Measurements from ENCODE around the gene FCN1.

Gene FCN1

GRCh38 chr9:134912126-134912840 lies 5.4 kb downstream of the FCN1 start:
- no peak for ATAC-seq
- TF ChIP-seq ZNF565 (CRISPR knock-in tag; conservative IDR thresholded peaks at IDR 0.05; ENCODE audit: low read depth) (no peak), POU6F1 (CRISPR knock-in tag; IDR thresholded peaks at IDR 0.05; ENCODE audit: borderline replicate concordance, low read depth) (no peak), ESRRG (CRISPR knock-in tag; IDR thresholded peaks at IDR 0.05) (no peak), OSR1 (CRISPR knock-in tag; IDR thresholded peaks at IDR 0.05) (no peak), PPARA (CRISPR knock-in tag; IDR thresholded peaks at IDR 0.05; ENCODE audit: borderline replicate concordance) (no peak), BACH2 (CRISPR knock-in tag; IDR thresholded peaks at IDR 0.05; ENCODE audit: borderline replicate concordance) (no peak), TOX (CRISPR knock-in tag; IDR thresholded peaks at IDR 0.05; ENCODE audit: borderline replicate concordance) (no peak), SNAI2 (CRISPR knock-in tag; IDR thresholded peaks at IDR 0.05) (no peak), ZNF70 (CRISPR knock-in tag; IDR thresholded peaks at IDR 0.05) (no peak), ISL1 (CRISPR knock-in tag; IDR thresholded peaks at IDR 0.05) (no peak)

DNA sequence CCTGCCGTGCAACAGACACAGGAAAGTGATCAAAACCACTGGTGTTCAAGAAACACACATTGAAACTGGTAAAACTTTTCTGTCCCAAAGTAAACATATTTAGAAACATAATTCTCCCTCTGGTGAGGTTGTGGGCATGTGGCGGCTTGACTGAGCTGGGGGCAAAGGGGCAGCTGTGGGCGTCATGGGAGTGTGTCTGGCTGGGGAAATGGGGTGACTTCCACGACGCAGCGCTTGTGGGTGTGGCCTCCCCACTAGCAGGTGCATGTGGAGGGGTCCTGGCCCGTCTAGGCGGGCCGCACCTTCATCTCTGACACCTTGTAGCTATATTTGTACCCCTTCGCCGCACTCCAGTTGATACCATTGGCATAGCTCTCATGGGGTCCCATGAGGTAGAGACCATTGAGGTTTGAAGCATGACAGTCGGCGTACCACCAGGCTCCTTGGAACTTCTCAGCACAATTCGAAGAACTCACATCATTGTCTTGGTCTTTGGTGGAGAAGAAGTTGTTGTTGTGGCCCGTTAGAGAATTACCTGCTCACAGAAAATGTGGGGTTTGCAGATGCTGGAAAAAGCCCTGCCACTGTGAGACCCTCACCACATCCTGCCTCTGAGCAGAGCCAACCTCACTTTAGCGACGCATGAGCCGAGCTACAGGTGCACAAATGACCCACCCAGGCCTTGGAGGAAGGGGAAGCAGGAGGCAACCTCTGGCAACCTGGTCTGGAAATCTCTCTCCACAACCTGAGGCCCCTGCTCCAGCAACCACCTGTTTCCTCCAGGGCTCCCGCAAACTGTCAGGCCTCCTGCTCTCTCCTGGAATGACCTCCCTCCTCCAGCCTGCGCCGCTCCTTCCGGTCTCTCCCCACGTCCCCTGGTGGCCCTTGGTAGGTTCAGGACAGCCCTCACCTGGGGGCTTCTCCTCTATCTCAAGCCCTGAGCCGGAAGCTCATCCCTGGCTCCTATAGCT lies 7.9 kb downstream of the FCN1 start:
- no peak for TF ChIP-seq ARNTL (CRISPR knock-in tag; IDR thresholded peaks at IDR 0.05; ENCODE audit: borderline replicate concordance, low read depth)
- no peak for TF ChIP-seq BACH2 (CRISPR knock-in tag; IDR thresholded peaks at IDR 0.05; ENCODE audit: borderline replicate concordance)
- TF ChIP-seq ZNF70 (CRISPR knock-in tag; IDR thresholded peaks at IDR 0.05): no peak
- no peak for TF ChIP-seq CSDC2 (CRISPR knock-in tag; IDR thresholded peaks at IDR 0.05)
- no peak for TF ChIP-seq TCF4 (CRISPR knock-in tag; IDR thresholded peaks at IDR 0.05; ENCODE audit: borderline replicate concordance)
- TF ChIP-seq RARB (CRISPR knock-in tag; IDR thresholded peaks at IDR 0.05): no peak
- TF ChIP-seq PPARA (CRISPR knock-in tag; IDR thresholded peaks at IDR 0.05; ENCODE audit: borderline replicate concordance): no peak
- TF ChIP-seq ZNF8 (CRISPR knock-in tag; IDR thresholded peaks at IDR 0.05): no peak
- no peak for TF ChIP-seq POU6F1 (CRISPR knock-in tag; IDR thresholded peaks at IDR 0.05; ENCODE audit: borderline replicate concordance, low read depth)
- no peak for TF ChIP-seq ZFP30 (CRISPR knock-in tag; IDR thresholded peaks at IDR 0.05)
- TF ChIP-seq, protein P1, sequence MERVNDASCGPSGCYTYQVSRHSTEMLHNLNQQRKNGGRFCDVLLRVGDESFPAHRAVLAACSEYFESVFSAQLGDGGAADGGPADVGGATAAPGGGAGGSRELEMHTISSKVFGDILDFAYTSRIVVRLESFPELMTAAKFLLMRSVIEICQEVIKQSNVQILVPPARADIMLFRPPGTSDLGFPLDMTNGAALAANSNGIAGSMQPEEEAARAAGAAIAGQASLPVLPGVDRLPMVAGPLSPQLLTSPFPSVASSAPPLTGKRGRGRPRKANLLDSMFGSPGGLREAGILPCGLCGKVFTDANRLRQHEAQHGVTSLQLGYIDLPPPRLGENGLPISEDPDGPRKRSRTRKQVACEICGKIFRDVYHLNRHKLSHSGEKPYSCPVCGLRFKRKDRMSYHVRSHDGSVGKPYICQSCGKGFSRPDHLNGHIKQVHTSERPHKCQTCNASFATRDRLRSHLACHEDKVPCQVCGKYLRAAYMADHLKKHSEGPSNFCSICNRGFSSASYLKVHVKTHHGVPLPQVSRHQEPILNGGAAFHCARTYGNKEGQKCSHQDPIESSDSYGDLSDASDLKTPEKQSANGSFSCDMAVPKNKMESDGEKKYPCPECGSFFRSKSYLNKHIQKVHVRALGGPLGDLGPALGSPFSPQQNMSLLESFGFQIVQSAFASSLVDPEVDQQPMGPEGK (CRISPR knock-in tag; IDR thresholded peaks at IDR 0.05; ENCODE audit: borderline replicate concordance): no peak
- TF ChIP-seq SNAI2 (CRISPR knock-in tag; IDR thresholded peaks at IDR 0.05): no peak
- TF ChIP-seq CREB5 (CRISPR knock-in tag; IDR thresholded peaks at IDR 0.05; ENCODE audit: low read depth): no peak
- TF ChIP-seq CSRNP3 (CRISPR knock-in tag; IDR thresholded peaks at IDR 0.05): no peak
- TF ChIP-seq ZNF565 (CRISPR knock-in tag; conservative IDR thresholded peaks at IDR 0.05; ENCODE audit: low read depth): no peak
- TF ChIP-seq ESRRG (CRISPR knock-in tag; IDR thresholded peaks at IDR 0.05): no peak
- TF ChIP-seq TOX (CRISPR knock-in tag; IDR thresholded peaks at IDR 0.05; ENCODE audit: borderline replicate concordance): no peak
- no peak for TF ChIP-seq ZFP3 (CRISPR knock-in tag; IDR thresholded peaks at IDR 0.05)
- ATAC-seq: no peak

All from SK-N-SH treated with all-trans-retinoic acid at 6 μM for 48 hours (cell line).